ENCODE data around the gene GRIA2.
"Not testable (repeated sequence)": the region's sequence is repeated elsewhere in the genome, so short reads cannot be mapped to it uniquely, and the experiment has no call there.

Gene GRIA2

GRCh38 chr4:157220371-157220881 lies at the start of gene GRIA2:
GRIA2 (plus strand) TSS chr4:157220728; CDS start chr4:157221043, 315 bp downstream.
- DNase-seq (ENCODE audit: low spot score) = peak; percentile 87

DNA sequence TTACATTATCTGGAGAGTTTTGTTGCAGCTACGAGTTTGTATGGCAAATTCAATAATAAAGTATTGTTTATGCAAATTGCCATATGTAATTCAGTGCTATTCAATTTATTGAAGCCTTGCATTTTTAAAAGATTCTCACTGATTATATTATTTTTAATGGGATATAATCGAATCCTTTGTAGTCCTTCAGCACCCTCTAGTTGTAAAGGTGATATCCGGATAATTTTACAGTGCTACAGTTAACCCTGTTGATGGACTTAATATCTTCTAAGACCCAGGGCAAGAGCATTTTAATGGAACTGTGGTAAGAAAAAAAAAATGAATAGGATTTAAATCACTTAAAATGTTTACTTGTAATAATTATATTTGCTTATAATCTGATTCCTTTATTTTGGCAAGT lies 48.5 kb upstream of the GRIA2 start:
- no peak for DNase-seq (ENCODE audit: low spot score)

DNA sequence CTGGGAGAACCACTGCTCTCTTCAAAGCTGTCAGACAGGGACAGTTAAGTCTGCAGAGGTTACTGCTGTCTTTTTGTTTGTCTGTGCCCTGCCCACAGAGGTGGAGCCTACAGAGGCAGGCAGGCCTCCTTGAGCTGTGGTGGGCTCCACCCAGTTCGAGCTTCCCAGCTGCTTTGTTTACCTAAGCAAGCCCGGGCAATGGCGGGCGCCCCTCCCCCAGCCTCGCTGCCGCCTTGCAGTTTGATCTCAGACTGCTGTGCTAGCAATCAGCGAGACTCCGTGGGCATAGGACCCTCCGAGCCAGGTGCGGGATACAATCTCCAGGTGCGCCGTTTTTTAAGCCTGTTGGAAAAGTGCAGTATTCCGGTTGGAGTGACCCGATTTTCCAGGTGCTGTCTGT lies 40.3 kb upstream of the GRIA2 start:
- DNase-seq (ENCODE audit: low spot score) = not testable (repeated sequence)

DNA sequence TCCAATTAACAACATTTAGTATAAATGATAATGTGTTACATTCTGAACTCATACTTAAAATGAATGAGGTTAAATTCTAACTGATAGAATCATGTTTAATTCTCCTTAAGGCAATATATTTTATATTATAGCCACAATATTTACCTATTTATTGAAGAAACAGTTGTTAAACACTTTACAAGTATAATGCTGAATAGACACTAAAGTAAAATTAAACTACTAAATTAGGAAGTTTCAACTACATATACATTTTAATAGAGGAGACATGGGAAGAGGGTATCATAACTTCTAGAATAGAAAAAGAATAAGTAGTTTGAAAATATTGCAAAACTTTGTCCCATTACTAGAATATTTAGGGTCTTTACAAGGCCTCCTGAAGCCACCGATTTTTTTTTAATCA lies 36.2 kb upstream of the GRIA2 start:
- DNase-seq (ENCODE audit: low spot score) = no peak

- DNase-seq (ENCODE audit: low spot score) = no peak
Observed at GRCh38 chr4:157185363-157185762, 35.2 kb upstream of the GRIA2 start.

- no peak for DNase-seq (ENCODE audit: low spot score)
Observed at GRCh38 chr4:157195374-157195773, 25.2 kb upstream of the GRIA2 start.

DNA sequence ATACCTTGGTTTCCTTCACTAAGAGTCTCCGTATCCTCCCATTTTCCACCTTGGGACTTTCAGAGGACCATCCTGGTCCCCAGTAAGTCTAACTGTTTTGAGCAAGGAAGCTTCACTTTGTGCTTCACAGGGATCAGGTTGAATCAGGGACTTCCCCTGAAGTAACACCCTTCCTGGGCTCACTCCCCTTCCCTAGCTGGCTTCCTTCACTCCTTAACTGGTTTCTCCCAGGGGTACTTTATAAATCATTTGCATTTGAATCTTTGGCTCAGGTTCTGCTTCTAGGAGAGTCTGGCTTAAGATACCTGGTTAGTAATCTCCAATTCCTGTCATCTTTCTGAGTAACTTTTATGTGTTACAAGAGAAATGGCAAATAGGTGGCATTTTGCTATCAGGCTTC lies 24.5 kb upstream of the GRIA2 start:
- DNase-seq (ENCODE audit: low spot score) = no peak

GRCh38 chr4:157204634-157205244 lies 15.8 kb upstream of the GRIA2 start:
- DNase-seq (ENCODE audit: low spot score) = no peak

DNA sequence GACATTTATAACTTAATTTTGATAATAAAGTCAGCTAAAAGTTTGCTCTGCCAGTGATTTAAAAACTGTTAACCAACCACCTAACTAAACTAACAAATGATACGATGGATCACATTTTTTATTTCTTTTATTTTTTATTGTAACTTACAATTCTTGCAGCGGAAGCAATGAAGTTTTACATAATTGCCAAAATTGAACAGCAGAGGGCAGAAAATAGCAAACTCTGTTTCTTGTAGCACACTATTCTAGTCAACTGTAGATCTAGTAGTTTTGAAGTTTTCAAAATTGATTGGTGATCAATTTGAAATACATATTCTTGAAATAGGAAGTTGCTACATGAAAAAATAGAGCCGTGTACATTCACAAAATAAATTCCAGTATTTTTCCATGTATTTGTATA lies 2.8 kb upstream of the GRIA2 start:
- no peak for DNase-seq (ENCODE audit: low spot score)

GRCh38 chr4:157219711-157220370 lies 687 bp upstream of the GRIA2 start:
- DNase-seq (ENCODE audit: low spot score) = no peak

GRCh38 chr4:157221426-157221894 lies 932 bp downstream of the GRIA2 start:
- no peak for DNase-seq (ENCODE audit: low spot score)

- DNase-seq (ENCODE audit: low spot score) = no peak
Observed at GRCh38 chr4:157221895-157222770, 1.6 kb downstream of the GRIA2 start.

GRCh38 chr4:157222771-157223160 lies 2.2 kb downstream of the GRIA2 start:
- DNase-seq (ENCODE audit: low spot score) = no peak

DNA sequence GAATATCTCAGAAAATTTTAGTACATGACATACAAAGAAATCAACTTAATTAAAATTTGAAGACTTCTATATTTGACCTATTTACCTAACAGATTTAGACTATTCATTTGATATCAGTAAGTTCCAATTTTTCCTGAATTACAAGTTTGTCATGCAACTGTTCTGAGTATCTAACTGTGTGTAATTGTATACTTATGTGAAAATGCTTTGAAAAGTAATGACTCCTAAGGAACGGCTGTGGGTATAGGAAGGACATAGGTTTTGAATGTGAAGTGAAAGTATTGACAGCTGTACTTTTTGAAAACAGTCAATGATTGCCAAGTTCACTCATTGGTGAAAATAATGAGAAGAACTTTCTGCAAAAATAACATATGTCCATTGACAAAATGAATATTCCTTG lies 2.9 kb downstream of the GRIA2 start:
- no peak for DNase-seq (ENCODE audit: low spot score)

DNA sequence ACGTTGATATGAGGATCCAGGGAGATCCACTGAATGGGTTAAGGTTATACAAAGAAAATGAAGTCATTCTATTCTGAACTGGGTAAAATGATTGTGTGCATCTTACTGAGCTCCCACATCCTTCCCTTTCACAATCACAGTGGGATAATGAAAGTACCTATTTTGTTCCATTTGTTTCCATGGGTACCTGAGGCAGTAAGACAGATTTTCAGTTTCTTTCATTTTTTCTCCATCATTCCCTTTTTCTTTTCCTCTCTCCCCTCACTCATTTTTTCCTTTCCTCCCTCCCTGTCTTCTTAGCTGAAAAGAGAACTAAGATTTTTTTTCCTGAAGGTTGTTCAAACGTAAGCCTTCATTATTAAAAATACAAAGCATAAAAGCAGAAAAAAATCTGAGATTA lies 4.6 kb downstream of the GRIA2 start:
- no peak for DNase-seq (ENCODE audit: low spot score)

DNA sequence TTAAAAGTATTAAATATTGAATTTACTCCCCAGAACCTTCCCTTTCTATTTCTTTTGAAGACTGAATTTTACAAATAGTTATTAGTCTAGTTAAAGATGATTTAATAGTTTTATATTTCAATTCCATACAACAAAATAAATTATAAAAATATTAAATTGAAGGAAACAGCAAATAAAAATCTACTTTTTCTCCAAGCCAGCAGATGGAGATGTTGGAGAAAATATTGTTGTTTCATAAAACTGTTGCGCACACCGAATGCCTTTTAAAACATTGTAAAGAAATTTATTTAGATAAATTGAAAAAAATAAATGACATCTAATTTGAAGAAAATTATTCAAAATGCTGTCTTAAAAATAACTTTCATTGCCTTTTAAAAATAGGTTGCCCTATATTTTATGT lies 5.5 kb downstream of the GRIA2 start:
- DNase-seq (ENCODE audit: low spot score) = no peak

GRCh38 chr4:157226601-157227000 lies 6.1 kb downstream of the GRIA2 start:
- DNase-seq (ENCODE audit: low spot score) = no peak

- DNase-seq (ENCODE audit: low spot score) = no peak
Observed at GRCh38 chr4:157231525-157231924, 11.0 kb downstream of the GRIA2 start.

DNA sequence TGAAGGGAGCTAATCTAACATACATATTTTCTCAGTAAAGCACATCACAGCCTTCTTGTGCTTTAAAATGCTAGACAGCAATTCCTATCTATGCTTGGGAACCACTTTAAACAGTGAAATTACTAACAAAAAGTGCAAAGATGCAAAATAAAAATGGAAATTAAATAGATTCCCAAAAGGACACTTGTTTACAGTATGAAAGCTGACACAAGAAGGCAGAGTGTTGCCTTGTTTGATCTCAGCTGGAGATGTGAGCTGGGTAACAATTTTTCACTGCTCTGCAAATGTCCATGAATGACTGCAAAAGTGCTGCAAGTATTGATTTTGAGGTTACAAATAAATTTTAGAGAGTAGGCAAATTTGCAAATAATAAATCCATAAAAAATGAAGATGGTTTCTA lies 22.3 kb downstream of the GRIA2 start:
- no peak for DNase-seq (ENCODE audit: low spot score)

GRCh38 chr4:157244348-157244747 lies 23.8 kb downstream of the GRIA2 start:
- DNase-seq (ENCODE audit: low spot score) = no peak

GRCh38 chr4:157245351-157245750 lies 24.8 kb downstream of the GRIA2 start:
- DNase-seq (ENCODE audit: low spot score) = no peak

DNA sequence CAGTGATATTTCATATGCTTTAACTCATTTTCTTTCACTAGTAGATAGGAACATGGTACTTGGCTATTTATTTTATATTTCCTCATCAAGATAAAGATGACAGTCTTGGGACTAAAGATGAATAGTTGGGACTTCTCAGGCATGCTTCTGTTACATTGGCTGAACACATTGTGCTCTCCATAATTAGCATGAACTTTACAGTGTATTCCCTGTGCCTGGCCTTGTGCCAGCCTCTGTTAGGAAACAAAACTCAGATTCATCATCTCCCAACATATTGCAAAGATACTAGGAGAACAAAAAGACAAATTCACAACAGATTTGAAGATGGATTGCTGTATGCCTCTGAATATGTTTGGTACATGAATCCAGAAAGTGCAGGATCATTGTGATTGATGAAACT lies 26.4 kb downstream of the GRIA2 start:
- DNase-seq (ENCODE audit: low spot score) = no peak

GRCh38 chr4:157258165-157258564 lies 37.6 kb downstream of the GRIA2 start:
- DNase-seq (ENCODE audit: low spot score) = not testable (repeated sequence)

All from left forelimb (tissue), 1 donor.